Neural progenitor cell (in vitro differentiated cells): ENCODE measurements around the gene TSPAN32. TPM values are rescaled to one million over a fixed set of nuclear protein-coding genes. Genes with fewer than 3 reads are reported as not detected.

ENCODE experiments used
- DNase-seq: peaks from one replicate; pipeline ENCODE4 v3.0.0-alpha.2; 2016; ENCODE audit warnings: low spot score
- H2AFZ ChIP-seq: fragments of 200-600 bp; sonication (generic); replicated peaks from 2 replicates; pipeline ENCODE4 v1.6.1; 2016; ENCODE audit warnings: antibody characterized with exemption
- H3F3A ChIP-seq: fragments of 200-600 bp; sonication (generic); 2 replicates; pipeline ENCODE4 v1.6.1; 2016; ENCODE audit warnings: antibody characterized with exemption, low read depth
- H3K27ac ChIP-seq: fragments of 200-600 bp; sonication (generic); 2 replicates; pipeline ENCODE4 v1.5.1; 2016; ENCODE audit warnings: mild to moderate bottlenecking
- H3K27me3 ChIP-seq: fragments of 200-600 bp; sonication (generic); 2 replicates; pipeline ENCODE4 v1.6.1; 2016; ENCODE audit warnings: mild to moderate bottlenecking, moderate library complexity
- H3K36me3 ChIP-seq: fragments of 200-600 bp; sonication (generic); 2 replicates; pipeline ENCODE4 v1.5.1; 2016
- H3K4me1 ChIP-seq: fragments of 200-600 bp; sonication (generic); 2 replicates; pipeline ENCODE4 v1.6.1; 2016; ENCODE audit warnings: mixed run types
- H3K4me2 ChIP-seq: fragments of 200-600 bp; sonication (generic); 2 replicates; pipeline ENCODE4 v1.6.1; 2016
- H3K4me3 ChIP-seq: fragments of 200-600 bp; sonication (generic); 2 replicates; pipeline ENCODE4 v1.5.1; 2016
- H3K79me2 ChIP-seq: fragments of 200-600 bp; sonication (generic); 2 replicates; pipeline ENCODE4 v1.6.1; 2016; ENCODE audit warnings: low read depth
- H3K9ac ChIP-seq: fragments of 200-600 bp; sonication (generic); 2 replicates; pipeline ENCODE4 v1.6.1; 2016
- H3K9me3 ChIP-seq: fragments of 200-600 bp; sonication (generic); 2 replicates; pipeline ENCODE4 v1.5.1; 2016; ENCODE audit warnings: low read depth
- H4K20me1 ChIP-seq: fragments of 200-600 bp; sonication (generic); 2 replicates; pipeline ENCODE4 v1.6.1; 2016; ENCODE audit warnings: low read depth
- H3K27ac Mint-ChIP-seq: 3 replicates; pipeline ENCODE4 v1.8.0; 2021; ENCODE audit warnings: mixed read lengths
- H3K27me3 Mint-ChIP-seq: 2 replicates; pipeline ENCODE4 v1.8.0; 2022; ENCODE audit warnings: low read depth, mild to moderate bottlenecking, inconsistent platforms, moderate library complexity, mixed read lengths; ENCODE audit not compliant: insufficient read depth
- H3K36me3 Mint-ChIP-seq: 3 replicates; pipeline ENCODE4 v1.8.0; 2021; ENCODE audit warnings: mixed read lengths
- H3K4me1 Mint-ChIP-seq: 3 replicates; pipeline ENCODE4 v1.8.0; 2021; ENCODE audit warnings: mixed read lengths
- H3K4me3 Mint-ChIP-seq: 3 replicates; pipeline ENCODE4 v1.8.0; 2021; ENCODE audit warnings: mild to moderate bottlenecking, moderate library complexity, mixed read lengths
- H3K9me3 Mint-ChIP-seq: 3 replicates; pipeline ENCODE4 v1.8.0; 2020; ENCODE audit warnings: mixed read lengths
- EZH2 ChIP-seq: fragments of 200-600 bp; sonication (generic); IDR thresholded peaks from 2 replicates; pipeline ENCODE4 v1.6.1; 2017; ENCODE audit warnings: antibody characterized with exemption, mild to moderate bottlenecking, moderate library complexity
- EZH2phosphoT487 ChIP-seq: fragments of 200-600 bp; sonication (generic); IDR thresholded peaks from 2 replicates; pipeline ENCODE4 v1.6.1; 2017; ENCODE audit warnings: antibody characterized with exemption
- total RNA-seq: library from RNA; depleted of rRNA; stranded (reverse); fragments of >200 nt; gene quantifications from 2 replicates; pipeline ENCODE4 v1.2.3, GENCODE V29; 2015; ENCODE audit warnings: low replicate concordance
- TF ChIP-seq, protein P1 (sequence below): fragments of 200-600 bp; sonication (generic); IDR thresholded peaks from 2 replicates; pipeline ENCODE4 v1.5.1; 2017; ENCODE audit warnings: antibody characterized with exemption, mild to moderate bottlenecking

Gene TSPAN32
- total RNA-seq, 1 donor from 2014 or later: not detected

DNA sequence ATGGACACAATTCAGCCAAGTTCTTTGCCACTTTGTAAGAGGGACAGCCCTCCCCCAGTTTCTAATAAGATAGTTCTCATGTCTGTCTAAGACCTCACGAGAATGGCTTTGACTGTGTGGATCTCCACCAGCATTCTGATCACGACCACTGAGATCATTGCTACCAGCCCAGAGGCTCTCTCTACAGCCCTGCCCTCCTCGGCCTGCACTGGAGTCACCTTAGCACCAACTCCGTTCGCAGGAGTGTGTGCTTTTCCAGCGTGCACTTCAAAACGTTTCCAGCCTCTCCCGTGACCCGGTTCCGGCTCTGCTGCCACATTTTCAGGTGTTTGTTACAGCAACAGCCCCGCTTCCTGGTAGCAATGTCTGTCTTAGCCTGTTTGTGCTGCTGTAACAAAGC is 26.2 kb downstream of the TSPAN32 start:
- no peaks in the 10 kb centered on the region for H3K36me3 Mint-ChIP-seq
- peaks cover 23% of the 10 kb centered on the region for H3K4me1 Mint-ChIP-seq
- Histone ChIP-seq H3K4me1 (peaks cover 32% of the 10 kb centered on the region), H2AFZ (no peak overlapping the region), H3K9ac (no peak overlapping the region), H3K4me2 (peak overlapping the region; percentile 71), H3K27ac (peak overlapping the region; percentile 75), H3K9me3 (peaks cover 10% of the 10 kb centered on the region), H4K20me1 (no peaks in the 10 kb centered on the region), H3K4me3 (peak overlapping the region; percentile 19), H3K79me2 (no peaks in the 10 kb centered on the region), H3K36me3 (no peaks in the 10 kb centered on the region), H3K27me3 (no peaks in the 10 kb centered on the region), H3F3A (peaks cover 32% of the 10 kb centered on the region)
- no peak for TF ChIP-seq EZH2phosphoT487
- TF ChIP-seq, protein P1, sequence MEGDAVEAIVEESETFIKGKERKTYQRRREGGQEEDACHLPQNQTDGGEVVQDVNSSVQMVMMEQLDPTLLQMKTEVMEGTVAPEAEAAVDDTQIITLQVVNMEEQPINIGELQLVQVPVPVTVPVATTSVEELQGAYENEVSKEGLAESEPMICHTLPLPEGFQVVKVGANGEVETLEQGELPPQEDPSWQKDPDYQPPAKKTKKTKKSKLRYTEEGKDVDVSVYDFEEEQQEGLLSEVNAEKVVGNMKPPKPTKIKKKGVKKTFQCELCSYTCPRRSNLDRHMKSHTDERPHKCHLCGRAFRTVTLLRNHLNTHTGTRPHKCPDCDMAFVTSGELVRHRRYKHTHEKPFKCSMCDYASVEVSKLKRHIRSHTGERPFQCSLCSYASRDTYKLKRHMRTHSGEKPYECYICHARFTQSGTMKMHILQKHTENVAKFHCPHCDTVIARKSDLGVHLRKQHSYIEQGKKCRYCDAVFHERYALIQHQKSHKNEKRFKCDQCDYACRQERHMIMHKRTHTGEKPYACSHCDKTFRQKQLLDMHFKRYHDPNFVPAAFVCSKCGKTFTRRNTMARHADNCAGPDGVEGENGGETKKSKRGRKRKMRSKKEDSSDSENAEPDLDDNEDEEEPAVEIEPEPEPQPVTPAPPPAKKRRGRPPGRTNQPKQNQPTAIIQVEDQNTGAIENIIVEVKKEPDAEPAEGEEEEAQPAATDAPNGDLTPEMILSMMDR: no peak
- no peak for TF ChIP-seq EZH2
- H3K9me3 Mint-ChIP-seq: peaks cover 18% of the 10 kb centered on the region
- H3K4me3 Mint-ChIP-seq: no peak overlapping the region
- H3K27ac Mint-ChIP-seq: peak overlapping the region; percentile 38
- no peak for DNase-seq
- peaks cover 9% of the 10 kb centered on the region for H3K27me3 Mint-ChIP-seq

GRCh38 chr11:2328656-2329354 is 27.0 kb downstream of the TSPAN32 start:
- Histone ChIP-seq H3K9ac (no peak overlapping the region), H3K27ac (peak overlapping the region; percentile 91), H3K4me1 (peaks cover 32% of the 10 kb centered on the region), H3K27me3 (no peaks in the 10 kb centered on the region), H3F3A (peaks cover 32% of the 10 kb centered on the region), H3K36me3 (no peaks in the 10 kb centered on the region), H4K20me1 (no peaks in the 10 kb centered on the region), H3K4me2 (peak overlapping the region; percentile 71), H2AFZ (no peak overlapping the region), H3K9me3 (peaks cover 10% of the 10 kb centered on the region), H3K4me3 (peak overlapping the region; percentile 19), H3K79me2 (no peaks in the 10 kb centered on the region)
- peak; percentile 21 for TF ChIP-seq EZH2phosphoT487
- TF ChIP-seq, protein P1: no peak
- no peak for TF ChIP-seq EZH2
- Mint-ChIP-seq H3K4me1 (peaks cover 23% of the 10 kb centered on the region), H3K9me3 (peaks cover 18% of the 10 kb centered on the region), H3K36me3 (no peaks in the 10 kb centered on the region), H3K27me3 (peaks cover 9% of the 10 kb centered on the region), H3K27ac (peak overlapping the region; percentile 10), H3K4me3 (no peak overlapping the region)
- DNase-seq: peak; percentile 91

GRCh38 chr11:2329551-2329950 is 27.7 kb downstream of the TSPAN32 start:
- H3K4me1 Mint-ChIP-seq: peaks cover 22% of the 10 kb centered on the region
- Histone ChIP-seq H3F3A (peaks cover 32% of the 10 kb centered on the region), H3K36me3 (no peaks in the 10 kb centered on the region), H3K27ac (peak overlapping the region; percentile 91), H3K4me1 (peaks cover 32% of the 10 kb centered on the region), H3K4me2 (peak overlapping the region; percentile 71), H3K79me2 (no peaks in the 10 kb centered on the region), H3K4me3 (no peak overlapping the region), H3K9me3 (peaks cover 10% of the 10 kb centered on the region), H4K20me1 (no peaks in the 10 kb centered on the region), H2AFZ (no peak overlapping the region), H3K27me3 (no peaks in the 10 kb centered on the region), H3K9ac (no peak overlapping the region)
- TF ChIP-seq EZH2 (no peak), EZH2phosphoT487 (no peak)
- TF ChIP-seq, protein P1: no peak
- H3K36me3 Mint-ChIP-seq: no peaks in the 10 kb centered on the region
- no peak for DNase-seq
- no peak overlapping the region for H3K4me3 Mint-ChIP-seq
- peaks cover 7% of the 10 kb centered on the region for H3K27me3 Mint-ChIP-seq
- peaks cover 18% of the 10 kb centered on the region for H3K9me3 Mint-ChIP-seq
- peak overlapping the region; percentile 73 for H3K27ac Mint-ChIP-seq
